ENCODE results near the gene MIOS. TPM values are rescaled to one million over a fixed set of nuclear protein-coding genes. Genes with fewer than 3 reads are reported as not detected.
"Not testable (repeated sequence)": the region's sequence is repeated elsewhere in the genome, so short reads cannot be mapped to it uniquely, and the experiment has no call there.

Gene MIOS
- total RNA-seq, 1 donor from 2014 or later = 49.5 TPM

DNA sequence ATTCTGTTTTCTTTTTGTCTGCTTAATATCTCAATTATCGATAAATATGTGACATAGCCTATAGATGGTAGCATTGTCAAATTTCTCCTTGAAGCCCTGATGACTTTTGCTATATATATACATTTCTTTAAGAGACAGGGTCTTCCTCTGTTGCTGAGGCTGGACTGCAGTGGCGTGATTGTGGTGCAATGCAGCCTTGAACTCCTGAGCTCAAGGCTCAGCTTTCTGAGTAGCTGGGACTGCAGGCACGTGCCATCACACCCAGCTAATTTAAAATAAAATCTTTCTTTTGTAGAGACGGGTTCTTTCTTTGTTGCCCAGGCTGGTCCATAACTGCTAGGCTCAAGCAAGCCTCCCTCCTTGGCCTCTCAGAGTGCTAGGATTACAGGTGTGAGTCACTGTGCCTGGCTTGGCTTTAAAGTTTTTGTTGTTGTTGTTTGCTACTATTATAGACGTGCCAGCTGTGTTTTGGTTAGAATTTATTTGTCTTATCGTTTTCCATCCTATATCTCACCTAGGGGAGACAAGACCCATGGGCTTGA lies 80.9 kb downstream of the MIOS start:
- no peak for DNase-seq (ENCODE audit: low spot score)

DNA sequence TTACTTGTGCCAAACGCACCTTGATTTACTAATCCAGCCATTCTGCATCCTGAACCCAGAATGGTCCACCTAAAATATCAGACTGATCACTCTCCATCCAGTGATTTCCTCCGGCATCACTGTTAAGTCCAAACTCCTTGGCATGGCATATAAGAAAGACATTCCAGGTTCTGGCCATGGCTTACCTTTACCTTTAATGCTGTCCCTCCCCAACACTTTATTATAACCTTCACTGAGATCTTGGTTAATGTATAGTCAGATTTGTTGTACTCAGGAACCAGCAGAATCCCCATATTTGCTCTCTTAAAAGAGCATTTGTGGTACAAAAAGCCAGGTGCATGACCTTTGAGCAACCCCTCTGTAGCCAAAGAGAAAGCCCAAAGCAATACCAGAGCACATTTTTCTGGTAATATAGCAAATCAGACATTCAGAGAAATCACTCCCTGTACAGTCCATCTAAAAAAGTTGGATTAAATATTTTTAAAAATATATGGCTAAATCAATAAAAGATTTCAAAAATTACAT lies 84.1 kb downstream of the MIOS start:
- no peak for DNase-seq (ENCODE audit: low spot score)

DNA sequence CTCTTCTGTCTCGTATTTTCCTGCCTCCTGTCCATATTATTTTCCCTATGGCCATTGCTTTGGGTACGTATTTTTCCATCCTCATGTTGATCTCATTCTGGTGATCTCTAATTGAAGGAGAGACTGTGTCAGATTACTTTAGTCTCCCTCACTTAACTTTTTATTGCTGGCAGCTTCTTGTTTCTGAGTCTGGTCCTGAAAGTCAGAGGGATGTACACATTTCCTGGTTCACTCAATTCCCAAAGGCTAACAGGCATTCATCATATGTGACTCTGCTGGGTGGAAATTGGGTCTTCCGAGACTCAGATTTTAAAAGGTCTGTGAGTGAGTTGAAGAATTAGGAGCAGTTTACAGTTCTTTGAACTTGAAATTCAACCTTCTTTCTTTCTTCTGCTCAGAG lies 84.8 kb downstream of the MIOS start:
- no peak for DNase-seq (ENCODE audit: low spot score)

DNA sequence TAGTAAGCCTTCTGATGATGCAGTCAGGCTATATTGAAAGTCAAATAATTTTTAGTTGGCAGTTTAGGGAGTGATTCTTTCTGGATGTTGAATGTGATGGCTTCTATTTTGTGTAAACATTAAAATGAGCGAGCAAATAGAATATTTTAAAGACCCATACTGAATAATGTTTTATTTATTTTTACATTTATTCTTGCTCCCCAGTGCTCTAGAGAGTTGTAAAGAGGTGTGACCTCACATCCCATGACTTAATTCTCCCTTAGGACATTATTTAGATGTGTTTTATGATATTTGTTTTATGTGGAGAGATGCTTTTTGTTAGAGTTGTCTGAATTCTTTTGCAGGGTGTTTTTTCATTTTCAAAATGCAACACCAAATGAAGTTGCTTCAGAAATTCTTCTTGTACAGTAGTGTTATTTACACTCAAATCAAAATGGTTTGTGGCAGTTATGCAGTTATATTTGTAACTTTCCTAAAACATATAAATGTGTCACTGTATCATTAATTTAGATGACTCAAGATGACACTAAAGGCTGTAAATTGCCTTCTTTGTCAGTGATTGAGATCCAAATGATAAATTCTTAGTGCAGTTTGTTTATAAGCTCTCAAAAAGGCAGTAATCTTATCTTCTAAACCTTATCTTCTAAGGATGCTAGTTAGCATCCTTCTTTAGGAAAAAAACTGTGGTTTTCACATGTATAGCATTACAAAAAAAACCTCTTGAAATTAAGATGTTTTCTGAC lies 86.3 kb downstream of the MIOS start:
- DNase-seq (ENCODE audit: low spot score) = no peak

DNA sequence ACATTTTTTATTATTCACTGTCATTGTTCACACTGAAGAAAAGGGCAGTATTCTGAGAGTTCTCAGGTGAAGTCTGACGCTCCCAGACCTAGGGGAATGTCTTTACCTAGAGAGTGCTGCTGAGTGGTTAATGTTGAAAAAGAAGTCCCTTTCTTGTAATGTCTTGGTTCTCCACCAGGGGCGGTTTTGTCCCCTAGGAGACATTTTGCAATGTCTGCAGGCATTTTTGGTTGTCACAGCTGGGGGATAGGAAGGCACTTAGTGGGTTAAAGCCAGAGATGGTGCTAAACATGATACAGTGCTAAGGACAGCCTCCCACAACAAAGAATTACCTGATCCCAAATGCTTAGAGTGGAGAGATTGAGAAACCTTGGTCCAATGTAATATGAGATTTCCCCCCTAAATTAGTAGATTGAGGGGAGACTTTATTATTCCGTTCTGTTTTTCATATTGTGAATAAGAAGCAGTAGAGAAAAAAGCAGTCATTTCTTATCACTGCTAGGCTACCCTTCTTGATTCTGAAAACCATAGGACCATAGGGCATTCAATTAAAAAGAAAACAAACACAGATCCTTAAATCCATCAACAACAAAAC lies 87.0 kb downstream of the MIOS start:
- DNase-seq (ENCODE audit: low spot score) = no peak

DNA sequence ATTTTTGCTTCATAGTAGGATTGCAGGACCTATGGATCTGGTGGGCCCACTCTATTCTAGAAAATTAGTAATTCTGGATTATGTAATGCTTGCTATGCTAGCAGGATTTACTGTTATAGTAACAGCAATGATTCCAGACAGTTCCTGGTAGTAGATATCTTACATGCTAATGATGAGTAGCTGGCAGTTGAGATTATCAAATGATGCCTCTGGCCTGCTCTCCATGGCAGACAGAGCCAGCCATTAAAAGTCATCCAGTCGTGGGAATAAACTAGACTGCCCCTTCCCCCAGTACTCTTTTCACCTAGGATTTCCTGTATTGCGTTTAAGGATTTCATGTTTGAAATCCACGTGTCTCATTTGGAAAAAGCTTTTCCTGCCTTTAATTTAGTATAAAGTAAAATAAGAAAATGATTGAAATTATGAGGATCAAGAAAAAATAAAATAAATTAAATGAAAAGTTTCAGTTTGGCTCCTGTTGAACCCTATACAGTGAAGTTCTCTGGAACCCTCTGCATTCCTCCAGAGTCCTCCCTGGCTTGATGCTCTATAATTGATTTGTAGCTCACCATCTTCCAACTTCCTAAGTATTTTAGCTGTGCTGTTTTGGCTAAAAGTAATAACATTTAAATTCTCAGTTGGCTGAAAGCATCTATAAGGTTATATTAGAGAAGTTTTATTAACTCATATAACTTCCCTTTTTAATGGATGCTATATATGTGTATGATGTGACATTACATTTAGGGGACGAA lies 88.5 kb downstream of the MIOS start:
- DNase-seq (ENCODE audit: low spot score) = no peak

DNA sequence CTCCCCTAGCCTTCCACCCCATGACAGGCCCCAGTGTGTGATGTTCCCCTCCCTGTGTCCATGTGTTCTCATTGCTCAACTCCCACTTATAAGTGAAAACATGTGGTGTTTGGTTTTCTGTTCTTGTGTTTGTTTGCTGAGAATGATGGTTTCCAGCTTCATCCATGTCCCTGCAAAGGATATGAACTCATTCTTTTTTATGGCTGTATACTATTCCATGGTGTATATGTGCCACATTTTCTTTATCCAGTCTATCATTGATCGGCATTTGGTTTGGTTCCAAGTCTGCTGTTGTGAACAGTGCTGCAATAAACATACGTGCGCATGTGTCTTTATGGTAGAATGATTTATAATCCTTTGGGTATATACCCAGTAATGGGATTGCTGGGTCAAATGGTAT lies 89.8 kb downstream of the MIOS start:
- DNase-seq (ENCODE audit: low spot score) = not testable (repeated sequence)

Other genes with a start within 250 kb of the MIOS start
- gene COL28A1, start 31.0 kb upstream of the MIOS start, total RNA-seq = 3.7 TPM
- gene UMAD1, start 73.9 kb downstream of the MIOS start, total RNA-seq = 19.2 TPM
- 23.2 TPM for gene RPA3, start 151.7 kb downstream of the MIOS start, total RNA-seq

All from ureter (tissue), 1 donor.